Right hindlimb (tissue), 1 donor: ENCODE data around the gene PCDHA2.
"Not testable (repeated sequence)": the region's sequence is repeated elsewhere in the genome, so short reads cannot be mapped to it uniquely, and the experiment has no call there.

Source experiments
- DNase-seq: peaks from one replicate; pipeline ENCODE4 v3.0.0-alpha.2; 2018

Gene PCDHA2

GRCh38 chr5:140794595-140795258, at the start of gene PCDHA2:
PCDHA2 (plus strand) TSS chr5:140794852.
- no peak for DNase-seq

- DNase-seq, result no peak
These were observed 41.1 kb upstream of the PCDHA2 start for GRCh38 chr5:140753561-140753960.

- DNase-seq, result no peak
These were observed 30.3 kb upstream of the PCDHA2 start for GRCh38 chr5:140764177-140764973.

GRCh38 chr5:140767444-140767843, 27.2 kb upstream of the PCDHA2 start:
- no peak for DNase-seq

- no peak for DNase-seq
These were observed 14.1 kb upstream of the PCDHA2 start for GRCh38 chr5:140780512-140780911.

- no peak for DNase-seq
These were observed 8.6 kb upstream of the PCDHA2 start, which contains the start of gene PCDHA1 for GRCh38 chr5:140785905-140786686. PCDHA1 (plus strand) TSS chr5:140786140.

GRCh38 chr5:140787422-140787821, 7.2 kb upstream of the PCDHA2 start:
- not testable (repeated sequence) for DNase-seq

- not testable (repeated sequence) for DNase-seq
These were observed 6.7 kb upstream of the PCDHA2 start for GRCh38 chr5:140787849-140788504.

GRCh38 chr5:140791089-140791488, 3.6 kb upstream of the PCDHA2 start:
- no peak for DNase-seq

GRCh38 chr5:140795259-140795641, 598 bp downstream of the PCDHA2 start:
- DNase-seq, result no peak

- not testable (repeated sequence) for DNase-seq
These were observed 1.5 kb downstream of the PCDHA2 start for GRCh38 chr5:140796072-140796717.

- no peak for DNase-seq
These were observed 2.1 kb downstream of the PCDHA2 start for GRCh38 chr5:140796718-140797095.

- DNase-seq, result no peak
These were observed 6.3 kb downstream of the PCDHA2 start, which contains the start of gene PCDHA3 for GRCh38 chr5:140800816-140801493. PCDHA3 (plus strand) TSS chr5:140801057.

- DNase-seq, result no peak
These were observed 6.8 kb downstream of the PCDHA2 start for GRCh38 chr5:140801494-140801841.

GRCh38 chr5:140802381-140802780, 7.7 kb downstream of the PCDHA2 start:
- DNase-seq, result not testable (repeated sequence)

- no peak for DNase-seq
These were observed 8.2 kb downstream of the PCDHA2 start for GRCh38 chr5:140802781-140803271.

- DNase-seq, result no peak
These were observed 12.5 kb downstream of the PCDHA2 start, which contains the start of gene PCDHA4 for GRCh38 chr5:140806834-140807775. PCDHA4 (plus strand) TSS chr5:140807068.

- DNase-seq, result not testable (repeated sequence)
These were observed 13.7 kb downstream of the PCDHA2 start for GRCh38 chr5:140808241-140808888.

GRCh38 chr5:140808889-140809291, 14.2 kb downstream of the PCDHA2 start:
- no peak for DNase-seq
